ENCODE results near the gene CDKN2B-AS1. TPM values are rescaled to one million over a fixed set of nuclear protein-coding genes. Genes with fewer than 3 reads are reported as not detected.

Gene CDKN2B-AS1
- total RNA-seq, 1 donor from 2014 or later = not detected

DNA sequence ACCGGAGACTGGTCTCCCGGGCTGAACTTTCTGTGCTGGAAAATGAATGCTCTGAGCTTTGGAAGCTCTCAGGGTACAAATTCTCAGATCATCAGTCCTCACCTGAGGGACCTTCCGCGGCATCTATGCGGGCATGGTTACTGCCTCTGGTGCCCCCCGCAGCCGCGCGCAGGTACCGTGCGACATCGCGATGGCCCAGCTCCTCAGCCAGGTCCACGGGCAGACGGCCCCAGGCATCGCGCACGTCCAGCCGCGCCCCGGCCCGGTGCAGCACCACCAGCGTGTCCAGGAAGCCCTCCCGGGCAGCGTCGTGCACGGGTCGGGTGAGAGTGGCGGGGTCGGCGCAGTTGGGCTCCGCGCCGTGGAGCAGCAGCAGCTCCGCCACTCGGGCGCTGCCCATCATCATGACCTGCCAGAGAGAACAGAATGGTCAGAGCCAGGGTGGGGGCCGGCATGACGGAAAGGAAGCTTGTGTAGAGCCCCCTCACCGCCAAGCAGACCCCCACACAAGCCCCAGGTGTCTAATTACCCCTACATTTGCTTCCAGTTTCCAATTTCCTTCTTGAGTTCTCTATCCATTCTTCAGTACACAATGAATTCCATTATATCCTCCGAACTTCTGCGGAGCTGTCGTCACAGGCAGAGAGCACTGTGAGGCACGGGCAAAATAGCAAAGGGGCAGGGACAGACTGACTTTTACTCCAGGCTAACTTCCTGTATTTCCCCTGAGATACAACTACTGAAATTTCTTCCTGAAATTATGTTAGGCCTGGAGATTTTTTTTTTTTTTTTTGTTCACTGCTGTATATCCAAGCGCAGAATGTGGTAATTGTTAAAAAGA is 23.6 kb upstream of the CDKN2B-AS1 start:
- H3K9me3 ChIP-seq (ENCODE audit: low read depth) = no peaks in the 10 kb centered on the region
- no peaks in the 10 kb centered on the region for H3K79me2 ChIP-seq (ENCODE audit: low read depth)
- peaks cover 94% of the 10 kb centered on the region for H3K27me3 Mint-ChIP-seq (ENCODE audit: insufficient read depth, low read depth)
- peaks cover 4% of the 10 kb centered on the region for H3K9me3 Mint-ChIP-seq
- H2AFZ ChIP-seq (replicated peaks) = no peak overlapping the region
- no peaks in the 10 kb centered on the region for H3K36me3 ChIP-seq
- H3K9ac ChIP-seq = no peak overlapping the region
- no peak overlapping the region for H3K27ac ChIP-seq
- peaks cover 95% of the 10 kb centered on the region for H4K20me1 ChIP-seq (ENCODE audit: low read depth)
- H3K4me1 Mint-ChIP-seq = peaks cover 20% of the 10 kb centered on the region
- peak overlapping the region; percentile 20 for H3K4me2 ChIP-seq
- no peak overlapping the region for H3K27ac Mint-ChIP-seq
- TF ChIP-seq EZH2phosphoT487 (IDR thresholded peaks at IDR 0.05) = peak; percentile 90
- TF ChIP-seq, protein P1, sequence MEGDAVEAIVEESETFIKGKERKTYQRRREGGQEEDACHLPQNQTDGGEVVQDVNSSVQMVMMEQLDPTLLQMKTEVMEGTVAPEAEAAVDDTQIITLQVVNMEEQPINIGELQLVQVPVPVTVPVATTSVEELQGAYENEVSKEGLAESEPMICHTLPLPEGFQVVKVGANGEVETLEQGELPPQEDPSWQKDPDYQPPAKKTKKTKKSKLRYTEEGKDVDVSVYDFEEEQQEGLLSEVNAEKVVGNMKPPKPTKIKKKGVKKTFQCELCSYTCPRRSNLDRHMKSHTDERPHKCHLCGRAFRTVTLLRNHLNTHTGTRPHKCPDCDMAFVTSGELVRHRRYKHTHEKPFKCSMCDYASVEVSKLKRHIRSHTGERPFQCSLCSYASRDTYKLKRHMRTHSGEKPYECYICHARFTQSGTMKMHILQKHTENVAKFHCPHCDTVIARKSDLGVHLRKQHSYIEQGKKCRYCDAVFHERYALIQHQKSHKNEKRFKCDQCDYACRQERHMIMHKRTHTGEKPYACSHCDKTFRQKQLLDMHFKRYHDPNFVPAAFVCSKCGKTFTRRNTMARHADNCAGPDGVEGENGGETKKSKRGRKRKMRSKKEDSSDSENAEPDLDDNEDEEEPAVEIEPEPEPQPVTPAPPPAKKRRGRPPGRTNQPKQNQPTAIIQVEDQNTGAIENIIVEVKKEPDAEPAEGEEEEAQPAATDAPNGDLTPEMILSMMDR (IDR thresholded peaks at IDR 0.05) = no peak
- peak; percentile 97 for TF ChIP-seq EZH2 (IDR thresholded peaks at IDR 0.05)
- H3K4me3 ChIP-seq = no peak overlapping the region
- no peaks in the 10 kb centered on the region for H3K4me1 ChIP-seq
- peaks cover 100% of the 10 kb centered on the region for H3K27me3 ChIP-seq
- no peaks in the 10 kb centered on the region for H3K36me3 Mint-ChIP-seq
- peak overlapping the region; percentile 37 for H3K4me3 Mint-ChIP-seq
- DNase-seq (ENCODE audit: low spot score) = peak; percentile 55
- H3F3A ChIP-seq (ENCODE audit: low read depth) = peaks cover 41% of the 10 kb centered on the region

GRCh38 chr9:21972361-21972760 is 22.2 kb upstream of the CDKN2B-AS1 start:
- H3K4me3 ChIP-seq = no peak overlapping the region
- H3K27ac ChIP-seq = no peak overlapping the region
- no peaks in the 10 kb centered on the region for H3K9me3 ChIP-seq (ENCODE audit: low read depth)
- H4K20me1 ChIP-seq (ENCODE audit: low read depth) = peaks cover 89% of the 10 kb centered on the region
- Mint-ChIP-seq H3K27me3 (ENCODE audit: insufficient read depth, low read depth) (peaks cover 96% of the 10 kb centered on the region), H3K4me1 (peaks cover 20% of the 10 kb centered on the region), H3K9me3 (peaks cover 4% of the 10 kb centered on the region), H3K36me3 (no peaks in the 10 kb centered on the region), H3K4me3 (no peak overlapping the region), H3K27ac (no peak overlapping the region)
- H3F3A ChIP-seq (ENCODE audit: low read depth) = peaks cover 41% of the 10 kb centered on the region
- peaks cover 100% of the 10 kb centered on the region for H3K27me3 ChIP-seq
- no peak overlapping the region for H2AFZ ChIP-seq (replicated peaks)
- no peaks in the 10 kb centered on the region for H3K36me3 ChIP-seq
- no peak overlapping the region for H3K9ac ChIP-seq
- no peak for DNase-seq (ENCODE audit: low spot score)
- TF ChIP-seq, protein P1 (IDR thresholded peaks at IDR 0.05) = no peak
- TF ChIP-seq EZH2phosphoT487 (IDR thresholded peaks at IDR 0.05) (peak; percentile 26), EZH2 (IDR thresholded peaks at IDR 0.05) (no peak)
- H3K4me1 ChIP-seq = no peaks in the 10 kb centered on the region
- H3K4me2 ChIP-seq = no peak overlapping the region
- H3K79me2 ChIP-seq (ENCODE audit: low read depth) = no peaks in the 10 kb centered on the region

- no peaks in the 10 kb centered on the region for H3K79me2 ChIP-seq (ENCODE audit: low read depth)
- Mint-ChIP-seq H3K27ac (no peak overlapping the region), H3K36me3 (no peaks in the 10 kb centered on the region), H3K9me3 (peaks cover 4% of the 10 kb centered on the region), H3K4me1 (peaks cover 15% of the 10 kb centered on the region), H3K27me3 (ENCODE audit: insufficient read depth, low read depth) (peaks cover 94% of the 10 kb centered on the region), H3K4me3 (peak overlapping the region; percentile 84)
- H3K4me3 ChIP-seq = peak overlapping the region; percentile 45
- H4K20me1 ChIP-seq (ENCODE audit: low read depth) = peaks cover 74% of the 10 kb centered on the region
- no peak for DNase-seq (ENCODE audit: low spot score)
- peaks cover 100% of the 10 kb centered on the region for H3K27me3 ChIP-seq
- no peak overlapping the region for H3K27ac ChIP-seq
- no peaks in the 10 kb centered on the region for H3K36me3 ChIP-seq
- H3K4me1 ChIP-seq = no peaks in the 10 kb centered on the region
- H3F3A ChIP-seq (ENCODE audit: low read depth) = peaks cover 35% of the 10 kb centered on the region
- no peak overlapping the region for H3K9ac ChIP-seq
- peak overlapping the region; percentile 79 for H2AFZ ChIP-seq (replicated peaks)
- H3K4me2 ChIP-seq = peak overlapping the region; percentile 82
- TF ChIP-seq EZH2phosphoT487 (IDR thresholded peaks at IDR 0.05) = peak; percentile 43
- TF ChIP-seq EZH2 (IDR thresholded peaks at IDR 0.05) = no peak
- TF ChIP-seq, protein P1 (IDR thresholded peaks at IDR 0.05) = no peak
- H3K9me3 ChIP-seq (ENCODE audit: low read depth) = no peaks in the 10 kb centered on the region
These were observed 20.3 kb upstream of the CDKN2B-AS1 start for GRCh38 chr9:21974343-21974721.

All from neural progenitor cell (in vitro differentiated cells).